RWPE1 (cell line): ENCODE measurements around the gene BAIAP3.

ENCODE experiments used
- CTCF ChIA-PET: fragments of 350-600 bp; sonication (Branson Sonifier 250); formaldehyde crosslinking; extraction: SDS; loops from one replicate; lab custom pipeline; 2021; lab: Yijun Ruan, JAX
- POLR2A ChIA-PET: fragments of 400-600 bp; formaldehyde crosslinking; extraction: SDS; loops from one replicate; lab custom pipeline; 2020; ENCODE audit warnings: antibody characterized with exemption; ENCODE audit not compliant: low non-redundant PET; lab: Yijun Ruan, JAX
- DNase-seq: peaks from one replicate; pipeline ENCODE4 v3.0.0; 2012; ENCODE audit warnings: low spot score
- H3K27ac ChIP-seq: fragments of 450-650 bp; 2 replicates; pipeline ENCODE4 v1.5.1; 2017
- CTCF ChIP-seq: fragments of 450-650 bp; conservative IDR thresholded peaks from 2 replicates; pipeline ENCODE4 v1.5.1; 2017; ENCODE audit warnings: low read depth, mild to moderate bottlenecking

Gene BAIAP3

DNA sequence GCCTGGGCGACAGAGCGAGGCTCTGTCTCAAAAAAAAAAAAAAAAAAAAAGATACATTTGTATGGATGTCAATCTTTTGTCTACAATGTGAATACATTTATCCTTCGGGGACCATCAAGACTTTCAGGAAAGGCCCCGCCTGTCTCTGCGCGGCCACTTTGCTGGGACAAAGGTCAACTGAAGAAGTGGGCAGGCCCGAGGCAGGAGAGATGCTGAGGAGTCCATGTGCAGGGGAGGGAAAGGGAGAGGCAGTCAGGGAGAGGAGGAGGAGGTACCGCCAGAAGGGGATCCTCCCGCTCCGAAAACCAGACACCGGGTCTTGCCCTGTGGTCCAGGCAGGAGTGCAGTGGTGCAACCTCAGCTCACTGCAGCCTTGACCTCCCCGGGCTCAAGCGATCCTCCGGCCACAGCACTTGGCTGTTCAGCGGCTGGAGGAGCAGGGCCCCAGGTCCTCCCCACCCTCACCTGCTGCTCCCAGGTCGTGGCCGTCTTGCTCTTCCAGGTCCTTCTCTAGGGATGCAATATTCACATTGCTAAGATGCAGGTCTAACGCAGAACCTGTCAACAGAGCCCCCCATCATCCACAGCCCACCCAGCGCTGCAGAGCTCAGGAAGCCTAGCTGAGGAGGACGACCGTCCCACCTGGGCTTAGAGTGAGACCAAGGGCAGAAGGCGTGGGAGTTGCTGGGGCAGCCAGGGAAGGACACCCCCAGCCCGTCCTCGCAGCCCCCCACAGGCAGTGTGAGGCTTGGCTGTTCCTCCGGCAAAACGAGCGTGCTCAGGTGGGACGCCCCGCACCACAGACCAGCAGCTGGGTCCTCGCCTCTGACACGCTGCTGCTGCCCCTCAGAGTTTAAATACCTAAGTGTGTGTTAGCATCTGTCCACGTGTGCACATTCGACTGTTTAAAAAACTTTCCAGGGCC is 37.9 kb downstream of the BAIAP3 start:
- DNase-seq = no peak
- CTCF ChIA-PET = interaction anchor here (0.6 kb wide), 1 partner anchor 432 kb away, joined by 4 read pairs; no protein-coding TSS in a partner anchor
- no peak overlapping the region for H3K27ac ChIP-seq
- POLR2A ChIA-PET = no interaction called here
- no peak for TF ChIP-seq CTCF

- no peak for DNase-seq
- ChIA-PET POLR2A (no interaction called here), CTCF (no interaction called here)
- no peak for TF ChIP-seq CTCF
- no peak overlapping the region for H3K27ac ChIP-seq
Observed at GRCh38 chr16:1372292-1372950, 39.0 kb downstream of the BAIAP3 start.

- POLR2A ChIA-PET = no interaction called here
- no peak overlapping the region for H3K27ac ChIP-seq
- no peak for DNase-seq
- CTCF ChIA-PET = interaction anchor here (1.4 kb wide), 1 partner anchor 12 kb away, joined by 8 read pairs; no protein-coding TSS in a partner anchor
- TF ChIP-seq CTCF = no peak
Observed at GRCh38 chr16:1374418-1375297, 41.2 kb downstream of the BAIAP3 start.

DNA sequence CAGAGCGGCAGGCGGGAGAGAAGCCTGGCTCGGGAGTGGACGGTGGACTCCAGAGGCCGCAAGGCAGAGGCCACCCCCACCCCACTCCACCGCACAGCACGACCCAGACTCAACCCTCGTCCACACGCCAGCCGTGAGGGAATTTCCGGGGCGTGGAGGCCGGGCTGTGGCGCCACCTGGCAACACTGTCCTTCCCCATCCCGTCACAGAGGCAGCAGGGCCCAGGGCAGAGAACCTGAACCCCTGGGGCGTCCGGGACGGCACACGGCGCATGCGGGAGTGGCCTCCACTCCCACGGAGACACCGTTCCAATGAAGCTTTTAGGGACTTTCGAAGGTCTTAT is 41.8 kb downstream of the BAIAP3 start:
- CTCF ChIA-PET = interaction anchor here (1.4 kb wide), 1 partner anchor 12 kb away, joined by 8 read pairs; no protein-coding TSS in a partner anchor

DNA sequence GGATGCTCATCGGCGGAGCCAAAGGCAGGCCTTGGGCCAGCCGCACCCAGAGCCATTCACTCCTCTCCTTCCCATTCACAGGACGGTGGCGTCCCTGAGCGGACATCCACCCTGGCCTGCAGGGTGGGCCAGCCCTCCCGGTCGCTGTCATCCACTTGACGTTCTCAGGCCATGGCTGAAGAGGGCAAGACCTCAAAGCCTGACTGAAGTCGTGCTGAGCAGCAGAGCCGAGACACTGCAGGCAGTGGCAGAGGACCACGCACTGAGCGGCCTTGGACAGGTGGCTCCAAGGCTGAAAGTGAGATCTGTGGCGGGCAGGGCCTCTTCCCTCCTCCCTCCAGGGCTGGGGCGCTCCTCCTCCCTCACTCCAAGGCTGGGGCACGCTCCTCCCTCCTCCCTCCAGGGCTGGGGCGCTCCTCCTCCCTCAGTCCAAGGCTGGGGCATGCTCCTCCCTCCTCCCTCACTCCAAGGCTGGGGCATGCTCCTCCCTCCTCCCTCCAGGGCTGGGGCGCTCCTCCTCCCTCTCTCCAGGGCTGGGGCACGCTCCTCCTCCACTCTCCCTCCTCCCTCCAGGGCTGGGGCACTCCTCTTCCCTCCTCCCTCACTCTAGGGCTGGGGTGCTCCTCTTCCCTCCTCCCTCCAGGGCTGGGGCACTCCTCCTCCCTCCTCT is 42.4 kb downstream of the BAIAP3 start:
- no peak overlapping the region for H3K27ac ChIP-seq
- CTCF ChIA-PET = no interaction called here
- POLR2A ChIA-PET = no interaction called here
- TF ChIP-seq CTCF = no peak
- no peak for DNase-seq

More for the DNA sequence above, 41.8 kb downstream of the BAIAP3 start:
- no peak for TF ChIP-seq CTCF
- H3K27ac ChIP-seq = no peak overlapping the region
- POLR2A ChIA-PET = no interaction called here
- DNase-seq = no peak
